Limb (tissue), 2 donors: Measurements from ENCODE around the gene ARHGEF37.
"Not testable (repeated sequence)": the region's sequence is repeated elsewhere in the genome, so short reads cannot be mapped to it uniquely, and the experiment has no call there.

Experiments
- DNase-seq, 2 donors: peaks; one replicate each; pipeline ENCODE4 v3.0.0-alpha.2; 2016; ENCODE audit errors: extremely low spot score in 2 of 2

ARHGEF37 gene, protein sequence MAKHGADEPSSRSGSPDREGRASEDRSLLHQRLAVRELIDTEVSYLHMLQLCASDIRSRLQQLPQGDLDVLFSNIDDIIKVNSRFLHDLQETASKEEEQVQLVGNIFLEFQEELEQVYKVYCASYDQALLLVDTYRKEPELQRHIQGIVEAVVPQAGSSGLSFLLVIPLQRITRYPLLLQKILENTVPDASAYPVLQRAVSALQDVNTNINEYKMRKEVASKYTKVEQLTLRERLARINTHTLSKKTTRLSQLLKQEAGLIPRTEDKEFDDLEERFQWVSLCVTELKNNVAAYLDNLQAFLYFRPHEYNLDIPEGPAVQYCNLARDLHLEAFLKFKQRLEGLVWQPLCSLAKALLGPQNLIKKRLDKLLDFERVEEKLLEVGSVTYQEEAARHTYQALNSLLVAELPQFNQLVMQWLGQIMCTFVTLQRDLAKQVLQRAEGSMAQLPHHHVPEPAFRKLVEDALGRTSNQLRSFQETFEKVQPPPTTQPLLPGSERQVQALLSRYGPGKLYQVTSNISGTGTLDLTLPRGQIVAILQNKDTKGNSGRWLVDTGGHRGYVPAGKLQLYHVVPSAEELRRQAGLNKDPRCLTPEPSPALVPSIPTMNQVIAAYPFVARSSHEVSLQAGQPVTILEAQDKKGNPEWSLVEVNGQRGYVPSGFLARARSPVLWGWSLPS

DNA sequence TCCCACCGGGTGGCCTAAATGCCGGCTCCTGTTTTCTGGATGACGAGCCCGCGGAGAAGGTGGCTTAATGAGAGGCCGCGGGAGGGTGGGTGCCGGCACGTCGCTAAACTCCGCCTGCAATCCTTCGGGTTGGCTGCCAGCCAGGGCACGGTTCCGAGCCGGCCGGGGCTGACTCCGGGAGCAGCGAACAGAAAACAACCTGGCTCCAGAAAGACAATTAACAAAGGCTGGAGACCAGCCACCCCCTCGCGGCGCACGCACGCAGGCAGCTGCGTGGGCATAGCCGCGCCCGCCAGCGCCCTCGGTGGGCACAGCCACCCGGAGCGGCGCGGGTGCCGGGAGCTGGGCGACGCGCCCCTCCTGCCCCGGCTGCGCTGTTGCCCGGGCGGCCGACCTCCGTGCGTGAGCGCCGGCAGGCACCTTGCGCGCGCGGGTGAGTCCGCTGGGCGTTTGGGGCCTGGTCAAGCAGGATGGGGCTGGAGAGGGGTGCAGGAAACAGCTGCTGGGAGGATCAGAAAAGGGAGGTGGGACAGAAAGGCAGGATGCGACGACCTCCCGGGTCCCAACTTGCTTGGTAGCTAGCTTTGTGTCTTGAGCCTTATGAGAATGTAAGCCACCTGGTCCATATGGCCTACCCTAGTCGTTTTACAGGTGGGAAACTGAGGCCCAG lies at the start of gene ARHGEF37:
TSS of gene ARHGEF37 (plus strand) at position 307 of the 670 bp plus-strand sequence. CDS start 16,272 bp downstream, outside the sequence.
- DNase-seq = peak; percentile 41 to 87

- DNase-seq = no peak
These were observed 48.9 kb upstream of the ARHGEF37 start for GRCh38 chr5:149532413-149532812.

DNA sequence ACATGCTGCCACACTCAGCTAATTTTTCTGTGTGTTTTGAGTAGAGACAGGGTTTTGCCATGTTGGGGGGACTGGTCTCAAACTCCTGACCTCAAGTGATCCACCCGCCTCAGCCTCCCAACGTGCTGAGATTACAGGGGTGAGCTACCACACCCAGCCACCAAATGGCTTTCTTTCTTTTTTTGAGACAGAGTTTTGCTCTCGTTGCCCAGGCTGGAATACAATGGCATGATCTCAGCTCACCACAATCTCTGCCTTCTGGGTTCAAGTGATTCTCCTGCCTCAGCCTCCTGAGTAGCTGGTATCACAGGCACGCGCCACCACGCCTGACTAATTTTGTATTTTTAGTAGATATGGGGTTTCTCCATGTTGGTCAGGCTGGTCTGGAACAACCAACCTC lies 45.5 kb upstream of the ARHGEF37 start:
- not testable (repeated sequence) for DNase-seq

DNA sequence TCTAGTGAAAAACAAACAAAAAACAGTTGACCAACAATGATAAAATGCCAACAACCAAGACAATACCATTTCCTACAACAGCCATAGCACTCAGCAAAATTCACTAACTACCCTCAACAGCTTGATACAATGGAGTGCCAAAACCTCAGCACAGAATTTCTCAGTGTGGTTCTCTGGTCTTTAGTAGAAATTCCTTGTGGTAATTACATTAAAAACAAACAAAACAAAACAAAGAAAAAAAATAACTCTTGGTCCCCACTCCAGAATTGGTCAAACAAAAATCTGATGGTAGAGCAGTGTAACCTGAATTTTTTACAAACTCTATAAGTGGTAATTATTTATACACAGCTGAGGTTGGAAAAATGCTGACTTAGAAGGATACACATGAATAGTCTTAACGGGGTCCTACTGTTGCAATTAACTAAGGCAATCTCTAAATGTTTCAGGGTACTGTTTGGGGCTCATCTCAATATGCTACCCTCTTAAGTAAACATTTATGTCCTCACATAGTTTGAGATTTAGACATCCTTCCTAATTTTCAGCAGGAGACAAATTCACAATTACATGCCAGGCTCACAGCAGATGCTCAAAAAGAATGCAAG lies 43.8 kb upstream of the ARHGEF37 start:
- DNase-seq = no peak

DNA sequence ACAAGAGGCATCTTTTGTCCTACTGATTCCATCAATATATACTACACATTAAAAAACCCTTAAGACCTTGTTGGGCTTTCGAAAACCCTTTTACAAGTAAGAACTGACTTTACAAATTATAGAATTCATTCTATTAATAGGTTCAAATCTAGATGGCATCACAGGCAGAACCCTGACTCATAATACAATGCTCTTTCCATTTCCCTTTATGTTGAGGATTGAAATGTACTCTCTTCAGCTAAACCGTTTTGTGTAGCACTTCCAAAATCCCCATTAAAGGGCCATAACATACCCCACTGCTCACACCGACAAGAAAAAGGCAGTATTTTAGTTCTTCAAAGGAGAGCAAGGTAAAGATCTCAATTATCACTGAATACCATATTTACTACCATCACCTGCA lies 41.2 kb upstream of the ARHGEF37 start:
- DNase-seq = no peak

- DNase-seq = no peak
These were observed 39.4 kb upstream of the ARHGEF37 start for GRCh38 chr5:149541893-149542292.

- DNase-seq = no peak
These were observed 37.8 kb upstream of the ARHGEF37 start for GRCh38 chr5:149543361-149544027.

- DNase-seq = no peak
These were observed 37.3 kb upstream of the ARHGEF37 start for GRCh38 chr5:149544028-149544420.

GRCh38 chr5:149545327-149545726 lies 36.0 kb upstream of the ARHGEF37 start:
- no peak for DNase-seq

GRCh38 chr5:149546974-149547373 lies 34.3 kb upstream of the ARHGEF37 start:
- no peak for DNase-seq

- DNase-seq = peak in 1 of 2 donors; percentile 62
These were observed 31.6 kb upstream of the ARHGEF37 start for GRCh38 chr5:149549461-149550267.

- DNase-seq = no peak
These were observed 31.1 kb upstream of the ARHGEF37 start for GRCh38 chr5:149550268-149550583.

DNA sequence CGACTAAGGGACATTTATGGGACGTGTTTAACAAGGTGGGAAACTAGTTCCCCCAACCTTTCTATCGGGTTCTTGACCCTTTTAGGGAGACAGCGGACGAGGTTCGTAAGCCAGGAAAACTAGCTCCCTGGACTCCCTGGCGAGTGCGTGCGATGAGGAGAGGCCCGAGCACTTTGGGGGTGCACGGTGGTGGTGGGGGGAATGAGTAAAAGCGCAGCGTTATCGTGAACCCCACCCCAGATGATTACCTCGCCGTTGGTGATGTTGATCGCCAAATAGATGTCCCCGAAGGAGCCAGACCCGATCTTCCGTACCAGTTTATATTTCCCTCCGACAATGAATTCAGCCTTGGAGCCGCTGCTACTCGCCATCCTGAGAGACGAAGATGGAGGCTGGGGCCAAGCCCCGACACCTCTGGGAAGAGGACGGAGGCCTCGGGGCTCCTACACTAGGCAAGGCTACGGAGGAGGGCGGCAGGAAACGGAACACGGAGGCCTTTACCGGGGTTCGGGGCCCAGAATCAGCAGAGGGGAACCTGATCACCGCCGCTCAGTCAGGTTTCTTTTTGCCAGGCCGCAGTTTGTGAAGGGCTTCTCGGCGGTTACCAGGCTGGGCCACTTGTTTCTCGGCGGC lies 30.6 kb upstream of the ARHGEF37 start:
- no peak for DNase-seq

GRCh38 chr5:149551227-149552037 lies 29.9 kb upstream of the ARHGEF37 start, which contains the start of gene CSNK1A1:
Gene CSNK1A1, minus strand, starts transcription at chr5:149551439. Its CDS starts 475 bp downstream, at chr5:149550964.
- DNase-seq = peak; percentile 97 to 99

- DNase-seq = no peak
These were observed 29.2 kb upstream of the ARHGEF37 start for GRCh38 chr5:149552038-149552494.

DNA sequence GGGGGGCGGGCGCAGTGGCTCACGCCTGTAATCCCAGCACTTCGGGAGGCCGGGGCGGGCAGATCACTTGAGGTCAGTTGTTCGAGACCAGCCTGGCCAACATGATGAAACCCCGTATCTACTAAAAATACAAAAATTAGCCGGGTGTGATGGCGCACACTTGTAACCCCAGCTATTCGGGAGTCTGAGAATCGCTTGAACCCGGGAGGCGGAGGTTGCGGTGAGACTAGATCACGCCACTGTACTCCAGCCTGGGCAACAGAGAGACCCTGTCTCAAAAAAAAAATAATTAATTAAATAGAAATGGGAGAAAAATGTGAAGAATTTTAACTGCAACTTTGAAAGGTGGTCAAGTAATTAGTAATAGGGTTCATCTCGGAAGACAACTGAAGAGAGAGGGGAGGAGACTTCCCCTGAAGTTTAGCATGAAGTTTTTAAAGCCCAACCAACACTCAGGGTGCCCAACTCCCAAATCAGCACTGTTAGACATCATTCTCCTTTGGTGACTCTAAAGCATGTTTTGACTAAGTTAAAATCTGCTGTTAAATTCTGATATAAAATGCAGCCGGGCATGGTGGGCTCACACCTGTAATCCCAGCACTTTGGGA lies 28.6 kb upstream of the ARHGEF37 start:
- no peak for DNase-seq

DNA sequence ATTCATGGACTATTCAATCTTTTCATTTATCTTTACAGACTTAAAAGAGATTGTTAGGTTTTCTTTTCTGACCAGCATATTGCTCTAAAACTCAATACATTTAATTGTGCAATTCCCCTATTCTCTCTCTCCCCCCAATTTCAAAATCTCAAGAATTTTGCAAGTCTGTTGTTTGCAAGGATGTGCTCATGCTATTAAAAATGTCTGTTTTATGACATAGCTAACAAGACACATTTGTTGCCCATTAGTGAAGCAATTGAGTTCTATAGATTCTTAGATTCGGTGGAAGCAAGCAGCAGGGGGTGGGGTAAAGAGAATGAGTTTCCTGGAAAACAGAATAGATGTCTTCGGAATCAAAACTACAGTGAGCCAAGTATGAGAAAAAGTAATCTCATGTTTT lies 21.6 kb upstream of the ARHGEF37 start:
- no peak for DNase-seq

DNA sequence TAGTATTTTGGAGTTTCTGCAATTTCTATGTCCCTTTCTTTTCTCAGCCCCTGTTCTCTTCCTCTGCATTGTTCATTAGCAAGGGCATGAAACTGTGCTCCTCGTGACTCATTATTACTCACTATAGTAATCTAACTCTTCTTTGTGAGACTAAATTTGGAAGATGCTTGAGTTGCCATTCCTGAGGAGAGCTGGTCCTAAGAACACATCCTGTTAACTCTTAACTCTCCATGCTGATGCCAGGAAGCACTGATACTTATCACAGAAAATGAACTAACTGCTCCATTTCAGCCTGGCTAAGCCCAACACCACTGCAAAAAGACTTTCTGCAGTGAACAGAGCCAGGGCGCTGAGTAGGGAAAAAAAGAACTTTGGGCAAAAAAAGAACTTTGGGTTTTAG lies 19.4 kb upstream of the ARHGEF37 start:
- DNase-seq = peak in 1 of 2 donors; percentile 44

DNA sequence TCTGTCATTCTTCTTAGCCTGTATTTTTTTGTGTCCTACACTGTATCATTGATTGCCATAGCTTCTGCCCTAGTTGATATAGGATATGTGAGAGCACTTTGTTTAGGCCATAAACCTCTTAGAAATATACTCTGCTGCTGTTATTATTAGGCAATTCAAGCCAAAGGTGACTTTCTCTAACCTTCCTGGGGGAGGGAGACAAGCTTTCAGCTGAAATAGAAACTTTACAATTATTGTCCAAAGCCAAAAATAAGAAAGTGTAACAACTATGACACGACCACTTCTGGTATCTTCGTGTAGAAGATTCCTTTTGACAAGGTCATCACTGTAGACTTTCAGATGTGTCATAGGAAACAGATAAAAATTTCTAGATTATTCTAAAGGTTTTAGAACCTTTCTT lies 17.8 kb upstream of the ARHGEF37 start:
- DNase-seq = no peak
